Left lung (tissue), 10 donors: ENCODE data around the gene PBX4. TPM values are rescaled to one million over a fixed set of nuclear protein-coding genes. Genes with fewer than 3 reads are reported as not detected.
A peak's percentile ranks its signal among the peaks of the same experiment; 100 is the strongest.

Experiments used
- ATAC-seq: fragments of 200-7000 bp; cut with Tn5 transposase; one replicate; pipeline ENCODE4 v1.9.1; 2020; ENCODE audit warnings: moderate library complexity
- DNase-seq, 4 donors: peaks; one replicate each; pipeline ENCODE4 v3.0.0-alpha.2; 2013 to 2020
- H3K27ac ChIP-seq, 2 donors: fragments of 200-600 bp; sonication (generic) in 1 of 2; one replicate each; pipeline versions ENCODE4 v1.5.0 to v1.8.0; 2020 to 2021
- H3K27me3 ChIP-seq, 2 donors: fragments of 200-600 bp; sonication (generic) in 1 of 2; one replicate each; pipeline versions ENCODE4 v1.5.0 to v1.8.0; 2020 to 2021
- H3K36me3 ChIP-seq, 2 donors: fragments of 200-600 bp; sonication (generic) in 1 of 2; one replicate each; pipeline versions ENCODE4 v1.5.0 to v1.8.0; 2020 to 2021
- H3K4me1 ChIP-seq, 2 donors: fragments of 200-600 bp; one replicate each; pipeline ENCODE4 v1.8.0; 2021
- H3K4me3 ChIP-seq, 2 donors: fragments of 200-600 bp; sonication (generic) in 1 of 2; one replicate each; pipeline versions ENCODE4 v1.5.0 to v1.8.0; 2020 to 2021; ENCODE audit warnings: mild to moderate bottlenecking in 1 of 2
- H3K9me3 ChIP-seq, 2 donors: fragments of 200-600 bp; sonication (generic) in 1 of 2; one replicate each; pipeline versions ENCODE4 v1.5.0 to v1.8.0; 2020 to 2021
- CTCF ChIP-seq, 2 donors: fragments of 200-600 bp; sonication (generic) in 1 of 2; IDR thresholded peaks; one replicate each; pipeline versions ENCODE4 v1.5.0 to v1.8.0; 2021; ENCODE audit warnings: antibody characterized with exemption in 2 of 2
- intact Hi-C, 2 donors: fragments of 100-400 bp; cut with DNase I; formaldehyde crosslinking; loops; one replicate each; pipeline versions ENCODE4 v1.11.2 to v1.14.2; 2022
- polyA plus RNA-seq, 6 donors: library from polyadenylated mRNA; unstranded; fragments of 120-200 nt; gene quantifications; one replicate each; pipeline ENCODE4 v1.2.1, GENCODE V29; 2013; ENCODE audit not compliant: insufficient read length in 6 of 6
- total RNA-seq, 2 donors: library from RNA; stranded (reverse); fragmentation: NEBNext Ultra II Directional; extraction: Animal tissue kit (Norgen Biotek cat#: 25700); gene quantifications; one replicate each; pipeline ENCODE4 v1.2.1, GENCODE V29; 2021
- donor health status: DM: no; HTN: yes; CAD: no.
- donor health status: DM: no; HTN: no; CAD: no.

The PBX4 gene
- total and polyA plus RNA-seq, 8 donors, result 1.8 to 22.0 (median 16.1) TPM

DNA sequence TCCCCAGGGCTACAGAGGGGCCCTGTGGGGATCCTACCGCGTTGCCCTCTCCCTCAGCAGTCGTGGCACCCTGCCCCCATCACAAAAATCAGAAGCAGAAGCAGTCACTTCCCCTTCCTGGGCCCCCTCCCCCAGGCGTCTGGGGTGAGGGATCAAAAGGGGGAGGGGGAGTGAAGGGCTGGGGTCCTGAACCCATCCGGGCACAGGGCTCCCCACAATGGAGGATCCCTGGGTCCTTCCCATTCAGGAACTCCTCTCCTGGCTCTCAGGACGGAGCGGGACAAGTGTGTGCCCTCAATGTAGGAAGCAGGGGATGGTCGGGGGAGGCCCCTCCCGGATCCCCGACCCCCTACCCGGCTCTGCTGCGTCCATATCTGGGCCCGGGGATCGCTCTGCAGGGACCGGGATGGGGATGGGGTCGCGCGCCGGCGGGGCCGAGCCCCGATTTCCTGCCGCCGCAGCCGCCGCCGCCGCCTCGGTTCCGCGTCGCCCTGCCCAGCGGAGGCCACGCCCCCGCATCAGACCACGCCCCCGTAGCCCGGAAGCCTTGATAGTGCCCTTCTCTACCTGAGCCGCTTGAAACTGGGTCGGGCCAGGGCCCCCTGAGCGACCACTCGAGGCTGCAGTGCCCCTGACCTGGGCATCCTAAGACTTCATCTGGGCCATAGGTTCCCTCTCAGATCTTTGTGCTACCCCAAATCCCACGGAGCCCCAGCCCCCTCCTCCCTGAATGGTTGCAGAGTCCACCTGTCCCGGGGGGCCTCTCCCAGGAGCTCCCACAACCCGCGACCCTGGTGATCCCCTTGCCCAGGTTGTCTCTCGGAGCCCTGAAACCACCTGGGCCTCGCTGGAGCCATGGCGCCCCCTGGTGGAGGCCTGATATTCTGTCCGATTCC, 24.9 kb upstream of the PBX4 start, which contains the start of gene GMIP:
GMIP (minus strand) TSS at position 500 of the 896 bp plus-strand sequence; CDS start at position 372, 128 bp downstream.
- H3K9me3 ChIP-seq, result no peaks in the 10 kb centered on the region
- H3K27ac ChIP-seq, result peak within 1 kb of the TSS; percentile 79 to 92
- peaks cover 0 to 35% of the 10 kb centered on the region in 2 donors for H3K4me1 ChIP-seq
- H3K36me3 ChIP-seq, result peaks cover 0 to 76% of the 10 kb centered on the region in 2 donors
- DNase-seq, result peak in 3 of 4 donors; percentile 74 to 96 (median 86)
- intact Hi-C loops, result no loop called here
- no peaks in the 10 kb centered on the region for H3K27me3 ChIP-seq
- TF ChIP-seq CTCF (IDR thresholded peaks at IDR 0.05), result peak in 1 of 2 donors; percentile 80
- ATAC-seq, result peak; percentile 94
- peak within 1 kb of the TSS; percentile 83 to 91 for H3K4me3 ChIP-seq

GRCh38 chr19:19642506-19643157, 24.1 kb upstream of the PBX4 start:
- TF ChIP-seq CTCF (IDR thresholded peaks at IDR 0.05), result no peak

DNA sequence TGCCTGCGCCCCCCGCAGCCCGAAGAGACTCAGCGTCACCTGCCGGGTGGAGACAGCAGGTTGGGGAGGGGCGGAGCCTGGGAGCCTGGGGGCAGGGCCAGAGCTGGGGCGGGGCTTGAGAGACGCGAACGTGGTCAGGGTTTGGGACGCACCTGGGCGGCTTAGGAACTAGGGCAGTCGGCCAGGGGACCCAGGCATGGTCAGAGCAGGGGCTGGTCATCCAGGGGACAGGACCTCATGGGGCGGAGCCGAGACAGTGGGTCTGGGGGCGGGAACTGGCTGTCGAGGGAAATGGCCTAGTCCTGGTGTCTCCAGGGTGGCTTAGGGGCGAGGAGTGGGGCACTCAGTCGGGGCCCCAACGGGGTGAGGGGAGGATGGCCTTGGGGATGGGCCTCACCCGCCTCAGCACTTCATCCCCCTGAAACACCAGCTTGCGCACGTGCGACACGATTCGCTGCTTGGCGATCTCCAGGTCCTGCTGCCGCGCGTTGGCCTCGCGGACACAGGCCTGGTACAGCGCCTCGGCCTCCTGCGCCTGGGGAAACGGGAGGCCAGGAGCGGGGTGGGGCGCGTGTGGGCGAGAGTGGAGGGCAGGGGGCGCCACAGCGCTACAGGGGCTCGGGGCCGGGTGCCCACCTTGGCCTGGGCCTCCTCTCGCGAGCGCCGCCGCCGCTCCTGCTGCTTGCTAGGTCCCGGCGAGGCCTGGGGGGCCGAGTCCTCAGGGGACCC, 19.2 kb upstream of the PBX4 start:
- DNase-seq, result peak in 2 of 4 donors; percentile 27 to 85
- no peaks in the 10 kb centered on the region for H3K27me3 ChIP-seq
- no peak overlapping the region for H3K27ac ChIP-seq
- ATAC-seq, result peak; percentile 76
- no peak overlapping the region for H3K4me3 ChIP-seq
- H3K4me1 ChIP-seq, result peaks cover 0 to 27% of the 10 kb centered on the region in 2 donors
- no peaks in the 10 kb centered on the region for H3K9me3 ChIP-seq
- intact Hi-C loops, result no loop called here
- no peak for TF ChIP-seq CTCF (IDR thresholded peaks at IDR 0.05)
- peaks cover 0 to 90% of the 10 kb centered on the region in 2 donors for H3K36me3 ChIP-seq

More at GRCh38 chr19:19642506-19643157, 24.1 kb upstream of the PBX4 start:
- H3K27me3 ChIP-seq, result no peaks in the 10 kb centered on the region
- intact Hi-C loops, result no loop called here
- H3K9me3 ChIP-seq, result no peaks in the 10 kb centered on the region
- DNase-seq, result no peak
- peak overlapping the region; percentile 79 to 92 for H3K27ac ChIP-seq
- H3K36me3 ChIP-seq, result peaks cover 0 to 76% of the 10 kb centered on the region in 2 donors
- peak overlapping the region; percentile 83 to 91 for H3K4me3 ChIP-seq
- peak; percentile 4 for ATAC-seq
- peaks cover 0 to 35% of the 10 kb centered on the region in 2 donors for H3K4me1 ChIP-seq

GRCh38 chr19:19637186-19637522, 18.7 kb upstream of the PBX4 start:
- ATAC-seq, result no peak
- intact Hi-C loops, result no loop called here
- H3K4me1 ChIP-seq, result peaks cover 0 to 25% of the 10 kb centered on the region in 2 donors
- H3K9me3 ChIP-seq, result no peaks in the 10 kb centered on the region
- no peak overlapping the region for H3K4me3 ChIP-seq
- no peak for TF ChIP-seq CTCF (IDR thresholded peaks at IDR 0.05)
- no peak for DNase-seq
- H3K27ac ChIP-seq, result no peak overlapping the region
- peaks cover 0 to 96% of the 10 kb centered on the region in 2 donors for H3K36me3 ChIP-seq
- no peaks in the 10 kb centered on the region for H3K27me3 ChIP-seq
